Measurements from ENCODE around the gene PTPN5.
"Not testable (repeated sequence)": the region's sequence is repeated elsewhere in the genome, so short reads cannot be mapped to it uniquely, and the experiment has no call there.

PTPN5 gene

GRCh38 chr11:18791207-18791968, at the start of gene PTPN5:
TSS of gene PTPN5 (minus strand) at chr11:18791798. CDS start at chr11:18771958, 19,840 bp downstream.
- DNase-seq (ENCODE audit: low spot score), result no peak

- DNase-seq (ENCODE audit: low spot score), result no peak
These were observed 44.8 kb upstream of the PTPN5 start for GRCh38 chr11:18836417-18836816.

GRCh38 chr11:18834754-18835466, 43.3 kb upstream of the PTPN5 start:
- DNase-seq (ENCODE audit: low spot score), result no peak

- not testable (repeated sequence) for DNase-seq (ENCODE audit: low spot score)
These were observed 28.6 kb upstream of the PTPN5 start for GRCh38 chr11:18820160-18820559.

- DNase-seq (ENCODE audit: low spot score), result no peak
These were observed 12.8 kb upstream of the PTPN5 start for GRCh38 chr11:18804199-18804999.

GRCh38 chr11:18802381-18803257, 11.0 kb upstream of the PTPN5 start:
- peak; percentile 33 for DNase-seq (ENCODE audit: low spot score)

- no peak for DNase-seq (ENCODE audit: low spot score)
These were observed 7.3 kb upstream of the PTPN5 start for GRCh38 chr11:18798799-18799469.

- no peak for DNase-seq (ENCODE audit: low spot score)
These were observed 3.4 kb upstream of the PTPN5 start for GRCh38 chr11:18794956-18795355.

GRCh38 chr11:18792827-18793226, 1.2 kb upstream of the PTPN5 start:
- DNase-seq (ENCODE audit: low spot score), result no peak

GRCh38 chr11:18791969-18792628, 501 bp upstream of the PTPN5 start:
- DNase-seq (ENCODE audit: low spot score), result no peak

GRCh38 chr11:18790883-18791206, 753 bp downstream of the PTPN5 start:
- no peak for DNase-seq (ENCODE audit: low spot score)

GRCh38 chr11:18789942-18790341, 1.7 kb downstream of the PTPN5 start:
- DNase-seq (ENCODE audit: low spot score), result no peak

GRCh38 chr11:18785411-18785810, 6.2 kb downstream of the PTPN5 start:
- no peak for DNase-seq (ENCODE audit: low spot score)

- no peak for DNase-seq (ENCODE audit: low spot score)
These were observed 10.7 kb downstream of the PTPN5 start for GRCh38 chr11:18780896-18781295.

- no peak for DNase-seq (ENCODE audit: low spot score)
These were observed 11.3 kb downstream of the PTPN5 start for GRCh38 chr11:18780329-18780728.

- no peak for DNase-seq (ENCODE audit: low spot score)
These were observed 13.1 kb downstream of the PTPN5 start for GRCh38 chr11:18778468-18778867.

- DNase-seq (ENCODE audit: low spot score), result no peak
These were observed 15.3 kb downstream of the PTPN5 start for GRCh38 chr11:18776324-18776723.

GRCh38 chr11:18775492-18776292, 15.9 kb downstream of the PTPN5 start:
- DNase-seq (ENCODE audit: low spot score), result peak; percentile 49

- no peak for DNase-seq (ENCODE audit: low spot score)
These were observed 16.8 kb downstream of the PTPN5 start for GRCh38 chr11:18774801-18775200.

GRCh38 chr11:18773681-18774080, 17.9 kb downstream of the PTPN5 start:
- no peak for DNase-seq (ENCODE audit: low spot score)

Data from germinal center (tissue), 1 donor.